IMR-90 (cell line): ENCODE results near the gene SNRPD3.

ENCODE experiments used
- CTCF ChIP-seq: conservative IDR thresholded peaks from 2 replicates; pipeline ENCODE4 v1.5.1; 2012; ENCODE audit warnings: mild to moderate bottlenecking, low read depth, low read length, improper control_type of control experiment
- SMC3 ChIP-seq: fragments of 150-350 bp; IDR thresholded peaks from 2 replicates; pipeline ENCODE4 v1.6.1; 2016; ENCODE audit warnings: low read depth, mild to moderate bottlenecking, antibody characterized with exemption, low read length, moderate library complexity

GRCh38 chr22:24582056-24582814 is 26.4 kb downstream of the SNRPD3 start:
- TF ChIP-seq CTCF, result no peak
- no peak for TF ChIP-seq SMC3
